ENCODE measurements around the gene HDAC7.

DNA sequence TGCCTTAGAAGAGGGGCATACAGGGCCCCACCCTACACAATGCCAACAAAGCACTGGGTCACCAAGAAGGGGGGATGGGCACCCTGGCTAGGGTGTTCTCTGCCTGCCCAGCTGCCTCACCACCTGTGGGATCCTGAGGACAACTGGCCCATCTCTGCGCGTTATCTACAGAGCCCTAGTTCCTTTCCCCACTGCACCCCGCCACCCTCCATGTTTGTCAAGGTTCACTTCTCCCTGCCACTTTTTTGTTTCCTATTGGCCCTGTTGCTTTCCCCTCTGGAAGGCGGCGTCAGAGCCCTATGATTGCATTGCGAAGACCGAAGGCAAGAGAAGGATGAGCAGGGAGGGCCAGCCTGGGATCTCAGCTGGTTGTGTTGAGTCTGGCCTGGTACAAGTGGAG is 45.0 kb downstream of the HDAC7 start:
- TF ChIP-seq, protein P1, sequence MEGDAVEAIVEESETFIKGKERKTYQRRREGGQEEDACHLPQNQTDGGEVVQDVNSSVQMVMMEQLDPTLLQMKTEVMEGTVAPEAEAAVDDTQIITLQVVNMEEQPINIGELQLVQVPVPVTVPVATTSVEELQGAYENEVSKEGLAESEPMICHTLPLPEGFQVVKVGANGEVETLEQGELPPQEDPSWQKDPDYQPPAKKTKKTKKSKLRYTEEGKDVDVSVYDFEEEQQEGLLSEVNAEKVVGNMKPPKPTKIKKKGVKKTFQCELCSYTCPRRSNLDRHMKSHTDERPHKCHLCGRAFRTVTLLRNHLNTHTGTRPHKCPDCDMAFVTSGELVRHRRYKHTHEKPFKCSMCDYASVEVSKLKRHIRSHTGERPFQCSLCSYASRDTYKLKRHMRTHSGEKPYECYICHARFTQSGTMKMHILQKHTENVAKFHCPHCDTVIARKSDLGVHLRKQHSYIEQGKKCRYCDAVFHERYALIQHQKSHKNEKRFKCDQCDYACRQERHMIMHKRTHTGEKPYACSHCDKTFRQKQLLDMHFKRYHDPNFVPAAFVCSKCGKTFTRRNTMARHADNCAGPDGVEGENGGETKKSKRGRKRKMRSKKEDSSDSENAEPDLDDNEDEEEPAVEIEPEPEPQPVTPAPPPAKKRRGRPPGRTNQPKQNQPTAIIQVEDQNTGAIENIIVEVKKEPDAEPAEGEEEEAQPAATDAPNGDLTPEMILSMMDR (IDR thresholded peaks at IDR 0.05; ENCODE audit: poor library complexity) = no peak
- TF ChIP-seq EZH2 (IDR thresholded peaks at IDR 0.05; ENCODE audit: borderline replicate concordance) = no peak

Data from hepatocyte (in vitro differentiated cells).